IMR-90 (cell line): ENCODE measurements around the gene PAN2. TPM values are rescaled to one million over a fixed set of nuclear protein-coding genes. Genes with fewer than 3 reads are reported as not detected.

Experiments used
- ATAC-seq: fragments of 200-7000 bp; cut with Tn5 transposase; 2 replicates; pipeline ENCODE4 v1.9.1; 2020; ENCODE audit warnings: low read depth, mild to moderate bottlenecking, moderate library complexity
- BruUV-seq: library from RNA; stranded (reverse); fragments of 400-500 nt; replicated peaks from 2 replicates; lab custom pipeline; 2021; lab: Mats Ljungman, UMichigan
- CTCF ChIA-PET: fragments of 300-600 bp; formaldehyde crosslinking; extraction: SDS; loops from one replicate; lab custom pipeline; 2021; ENCODE audit warnings: antibody characterized with exemption; lab: Yijun Ruan, JAX
- POLR2A ChIA-PET: fragments of 300-600 bp; sonication (Branson Sonifier 250); formaldehyde crosslinking; loops from one replicate; lab custom pipeline; 2022; ENCODE audit warnings: antibody characterized with exemption; ENCODE audit not compliant: unreplicated experiment; lab: Charles Lee
- DNase-seq: peaks from one replicate; pipeline ENCODE4 v3.0.0; 2013
- H2AFZ ChIP-seq: replicated peaks from 2 replicates; pipeline ENCODE3; 2013; ENCODE audit warnings: low read length, mild to moderate bottlenecking; ENCODE audit not compliant: poor library complexity
- H2AK5ac ChIP-seq: 2 replicates; pipeline ENCODE4 v1.6.1; 2013; ENCODE audit warnings: low read depth, low read length, inconsistent platforms
- H2AK9ac ChIP-seq: replicated peaks from 2 replicates; pipeline ENCODE3; 2013; ENCODE audit warnings: mild to moderate bottlenecking, low read depth, low read length, moderate library complexity; ENCODE audit not compliant: poor library complexity
- H2BK120ac ChIP-seq: 2 replicates; pipeline ENCODE4 v1.6.1; 2013; ENCODE audit warnings: low read depth, low read length, inconsistent platforms
- H2BK15ac ChIP-seq: 3 replicates; pipeline ENCODE4 v1.6.1; 2013; ENCODE audit warnings: low read depth, low read length, inconsistent platforms
- H2BK20ac ChIP-seq: 2 replicates; pipeline ENCODE4 v1.6.1; 2013; ENCODE audit warnings: low read depth, mild to moderate bottlenecking, inconsistent platforms, low read length, moderate library complexity
- H2BK5ac ChIP-seq: 2 replicates; pipeline ENCODE4 v1.6.1; 2013; ENCODE audit warnings: mild to moderate bottlenecking, low read depth, low read length, inconsistent platforms; ENCODE audit not compliant: poor library complexity, severe bottlenecking
- H3K14ac ChIP-seq: replicated peaks from 2 replicates; pipeline ENCODE4 v1.6.1; 2013; ENCODE audit warnings: low read depth, low read length, inconsistent platforms
- H3K18ac ChIP-seq: 2 replicates; pipeline ENCODE4 v1.6.1; 2013; ENCODE audit warnings: low read depth, low read length, control low read depth
- H3K23ac ChIP-seq: 2 replicates; pipeline ENCODE4 v1.6.1; 2013; ENCODE audit warnings: low read depth, low read length, inconsistent platforms
- H3K27ac ChIP-seq: 2 replicates; pipeline ENCODE4 v1.5.1; 2013; ENCODE audit warnings: mild to moderate bottlenecking, control low read depth, low read length; ENCODE audit not compliant: insufficient read depth
- H3K27me3 ChIP-seq: 2 replicates; pipeline ENCODE4 v1.6.1; 2013; ENCODE audit warnings: low read length; ENCODE audit not compliant: control insufficient read depth, insufficient read depth
- H3K36me3 ChIP-seq: 2 replicates; pipeline ENCODE4 v1.6.1; 2013; ENCODE audit warnings: low read length, mixed read lengths; ENCODE audit not compliant: control insufficient read depth, insufficient read depth
- H3K4ac ChIP-seq: 2 replicates; pipeline ENCODE4 v1.6.1; 2013; ENCODE audit warnings: low read depth, low read length, inconsistent platforms
- H3K4me1 ChIP-seq: 2 replicates; pipeline ENCODE4 v1.6.1; 2013; ENCODE audit warnings: low read length, mixed read lengths; ENCODE audit not compliant: control insufficient read depth, insufficient read depth
- H3K4me2 ChIP-seq: 2 replicates; pipeline ENCODE4 v1.6.1; 2013; ENCODE audit warnings: low read depth, mild to moderate bottlenecking, control low read depth, low read length, moderate library complexity
- H3K4me3 ChIP-seq: 2 replicates; pipeline ENCODE4 v1.5.1; 2013; ENCODE audit warnings: low read depth, mild to moderate bottlenecking, control low read depth, low read length, moderate library complexity; ENCODE audit not compliant: insufficient read depth
- H3K56ac ChIP-seq: 2 replicates; pipeline ENCODE4 v1.6.1; 2013; ENCODE audit warnings: low read length, inconsistent platforms; ENCODE audit not compliant: insufficient read depth; ENCODE audit errors: extremely low read depth
- H3K79me1 ChIP-seq, 2 experiments: 2 replicates each; pipeline ENCODE4 v1.6.1; 2013; ENCODE audit warnings: low read length in 2 of 2, inconsistent platforms in 1 of 2, low read depth in 1 of 2
- H3K9ac ChIP-seq: 2 replicates; pipeline ENCODE4 v1.6.1; 2013; ENCODE audit warnings: low read depth, low read length, control low read depth
- H3K9me1 ChIP-seq: 2 replicates; pipeline ENCODE4 v1.6.1; 2013; ENCODE audit warnings: low read length, inconsistent platforms; ENCODE audit not compliant: insufficient read depth
- H3K9me3 ChIP-seq: 2 replicates; pipeline ENCODE4 v1.6.1; 2013; ENCODE audit warnings: low read length; ENCODE audit not compliant: control insufficient read depth, insufficient read depth
- H4K20me1 ChIP-seq: 2 replicates; pipeline ENCODE4 v1.6.1; 2013; ENCODE audit warnings: low read length, inconsistent platforms; ENCODE audit not compliant: insufficient read depth
- H4K5ac ChIP-seq: 2 replicates; pipeline ENCODE4 v1.6.1; 2013; ENCODE audit warnings: mild to moderate bottlenecking, low read depth, low read length, control low read depth
- H4K8ac ChIP-seq, 2 experiments: 2 replicates each; pipeline ENCODE4 v1.6.1; 2013; ENCODE audit warnings: low read depth in 2 of 2, low read length in 2 of 2, control low read depth in 1 of 2, inconsistent platforms in 1 of 2
- H4K91ac ChIP-seq: 2 replicates; pipeline ENCODE4 v1.6.1; 2013; ENCODE audit warnings: low read depth, low read length, inconsistent platforms; ENCODE audit not compliant: insufficient read depth
- CEBPB ChIP-seq: IDR thresholded peaks from 2 replicates; pipeline ENCODE4 v1.6.1; 2012; ENCODE audit warnings: low read depth, low read length, improper control_type of control experiment
- CHD1 ChIP-seq: IDR thresholded peaks from 2 replicates; pipeline ENCODE4 v1.6.1; 2012; ENCODE audit warnings: low read depth, low read length, improper control_type of control experiment
- WGBS, 2 experiments: methylation state at CpG; one replicate each; pipeline versions ENCODE4 v1.1.5 to v1.1.7; 2013; ENCODE audit warnings: missing lambda C conversion rate in 2 of 2; ENCODE audit not compliant: insufficient read length in 1 of 2; ENCODE audit errors: extremely low coverage in 2 of 2; 5-methylcytosine and 5-hydroxymethylcytosine counted together
- dilution Hi-C: fragments of 300-500 bp; cut with HindIII; formaldehyde crosslinking; loops from one replicate; pipeline ENCODE4 v1.14.3; 2018; ENCODE audit warnings: low sequenced_read_pairs; ENCODE audit not compliant: unreplicated experiment
- in situ Hi-C: fragments of 300-500 bp; cut with MboI; formaldehyde crosslinking; loops from 3 replicates; pipeline ENCODE4 v1.14.3; 2019; ENCODE audit warnings: low sequenced_read_pairs, inconsistent platforms, mixed read lengths
- intact Hi-C: fragments of 100-400 bp; cut with micrococcal nuclease; formaldehyde crosslinking; loops from 2 replicates; pipeline ENCODE4 v1.10.0; 2022
- polyA plus RNA-seq, 3 experiments: library from polyadenylated mRNA; depleted of rRNA; stranded (reverse); fragments of >200 nt; gene quantifications; 2 replicates each; pipeline ENCODE4 v1.2.3, GENCODE V29; 2012; ENCODE audit warnings: low replicate concordance in 1 of 3
- total RNA-seq: library from RNA; depleted of rRNA; stranded (reverse); fragments of >200 nt; gene quantifications from 2 replicates; pipeline ENCODE4 v1.2.3, GENCODE V29; 2012

PAN2 gene
- total and polyA plus RNA-seq, 2 of the 4 experiments (the other 2 are of a cell fraction) = 9.7 to 20.2 TPM

GRCh38 chr12:56321027-56321426 is 12.8 kb downstream of the PAN2 start:
- no peak overlapping the region for H2AK9ac ChIP-seq
- H2AK5ac ChIP-seq = no peak overlapping the region
- H4K5ac ChIP-seq = no peak overlapping the region
- no peaks in the 10 kb centered on the region for H3K9me1 ChIP-seq
- no peak overlapping the region for H2AFZ ChIP-seq
- H3K36me3 ChIP-seq = peaks cover 31% of the 10 kb centered on the region
- intact Hi-C loops = no loop called here
- no peak overlapping the region for H4K91ac ChIP-seq
- no peak overlapping the region for H3K4me3 ChIP-seq
- peak; percentile 24 for DNase-seq
- H3K4me2 ChIP-seq = no peak overlapping the region
- H3K23ac ChIP-seq = no peak overlapping the region
- H4K8ac ChIP-seq = no peak overlapping the region
- no peak overlapping the region for H3K56ac ChIP-seq
- ChIA-PET CTCF (no interaction called here), POLR2A (interaction anchor here (0.7 kb wide), 1 partner anchor 99 kb away, joined by 5 read pairs; the partner anchor contains the start of gene RNF41)
- H3K9ac ChIP-seq = no peak overlapping the region
- H3K14ac ChIP-seq = no peak overlapping the region
- no peak overlapping the region for H2BK120ac ChIP-seq
- H3K18ac ChIP-seq = no peak overlapping the region
- peaks cover 0 to 4% of the 10 kb centered on the region in 2 experiments; a peak in 1 of 4 replicates for H3K79me1 ChIP-seq
- H2BK15ac ChIP-seq = no peak overlapping the region
- BruUV-seq = no TSS peak
- H4K20me1 ChIP-seq = no peaks in the 10 kb centered on the region
- 83% methylated on average over 1 of the region's 2 CpGs; no CpG with 5 or more reads in 1 of the 2 experiments for WGBS, 2 experiments
- H2BK20ac ChIP-seq = no peak overlapping the region
- H3K27me3 ChIP-seq = no peaks in the 10 kb centered on the region
- no peak overlapping the region for H3K4ac ChIP-seq
- no peak overlapping the region for H3K27ac ChIP-seq
- H2BK5ac ChIP-seq = no peak overlapping the region
- H3K9me3 ChIP-seq = no peaks in the 10 kb centered on the region
- peak; percentile 75; the same call in 1 of the 2 replicates for TF ChIP-seq CEBPB
- TF ChIP-seq CHD1 = no peak
- no peak for ATAC-seq
- dilution Hi-C loops = no loop called here
- no peaks in the 10 kb centered on the region for H3K4me1 ChIP-seq
- in situ Hi-C loops = no loop called here
